Kidney capillary endothelial cell (primary cell): ENCODE results near the gene MAMLD1.
"Not testable (repeated sequence)": the region's sequence is repeated elsewhere in the genome, so short reads cannot be mapped to it uniquely, and the experiment has no call there.

Experiments used
- DNase-seq: peaks from one replicate; pipeline ENCODE4 v3.0.0-alpha.2; 2018; ENCODE audit warnings: low spot score

Gene MAMLD1

GRCh38 chrX:150362599-150363481 is at the start of gene MAMLD1:
MAMLD1 (plus strand) TSS chrX:150363317; CDS start chrX:150445517, 82,200 bp downstream.
- DNase-seq, result peak; percentile 63

GRCh38 chrX:150313514-150313913 is 49.6 kb upstream of the MAMLD1 start:
- DNase-seq, result no peak

GRCh38 chrX:150314186-150314585 is 48.9 kb upstream of the MAMLD1 start:
- DNase-seq, result no peak

GRCh38 chrX:150316564-150316963 is 46.6 kb upstream of the MAMLD1 start:
- no peak for DNase-seq

GRCh38 chrX:150323020-150323419 is 40.1 kb upstream of the MAMLD1 start:
- no peak for DNase-seq

GRCh38 chrX:150324035-150324728 is 38.9 kb upstream of the MAMLD1 start:
- DNase-seq, result peak; percentile 57

GRCh38 chrX:150324919-150325318 is 38.2 kb upstream of the MAMLD1 start:
- no peak for DNase-seq

GRCh38 chrX:150326541-150327247 is 36.4 kb upstream of the MAMLD1 start:
- DNase-seq, result no peak

- DNase-seq, result no peak
Observed at GRCh38 chrX:150329282-150329681, 33.8 kb upstream of the MAMLD1 start.

GRCh38 chrX:150329868-150330267 is 33.2 kb upstream of the MAMLD1 start:
- DNase-seq, result no peak

- DNase-seq, result no peak
Observed at GRCh38 chrX:150332023-150332422, 31.1 kb upstream of the MAMLD1 start.

GRCh38 chrX:150334100-150334499 is 29.0 kb upstream of the MAMLD1 start:
- DNase-seq, result no peak

- DNase-seq, result no peak
Observed at GRCh38 chrX:150334981-150335380, 28.1 kb upstream of the MAMLD1 start.

GRCh38 chrX:150337026-150337425 is 26.1 kb upstream of the MAMLD1 start:
- no peak for DNase-seq

- no peak for DNase-seq
Observed at GRCh38 chrX:150337536-150337935, 25.6 kb upstream of the MAMLD1 start.

GRCh38 chrX:150338615-150339014 is 24.5 kb upstream of the MAMLD1 start:
- DNase-seq, result no peak

- DNase-seq, result no peak
Observed at GRCh38 chrX:150339736-150340135, 23.4 kb upstream of the MAMLD1 start.

- DNase-seq, result not testable (repeated sequence)
Observed at GRCh38 chrX:150340326-150340725, 22.8 kb upstream of the MAMLD1 start.

GRCh38 chrX:150347471-150347870 is 15.6 kb upstream of the MAMLD1 start:
- DNase-seq, result no peak

- DNase-seq, result no peak
Observed at GRCh38 chrX:150348365-150348764, 14.8 kb upstream of the MAMLD1 start.

- DNase-seq, result no peak
Observed at GRCh38 chrX:150352114-150352513, 11.0 kb upstream of the MAMLD1 start.

GRCh38 chrX:150352581-150352980 is 10.5 kb upstream of the MAMLD1 start:
- no peak for DNase-seq

- DNase-seq, result no peak
Observed at GRCh38 chrX:150355913-150356312, 7.2 kb upstream of the MAMLD1 start.
